ENCODE measurements around the gene TRIML2. TPM values are rescaled to one million over a fixed set of nuclear protein-coding genes. Genes with fewer than 3 reads are reported as not detected.
A peak's percentile ranks its signal among the peaks of the same experiment; 100 is the strongest.
"Not testable (repeated sequence)": the region's sequence is repeated elsewhere in the genome, so short reads cannot be mapped to it uniquely, and the experiment has no call there.

The TRIML2 gene
- polyA plus RNA-seq, 3 donors from 2014 or later = not detected

GRCh38 chr4:188076169-188076568 lies 33.2 kb downstream of the TRIML2 start:
- no peak overlapping the region for H3K4me3 Mint-ChIP-seq
- DNase-seq = no peak
- no peaks in the 10 kb centered on the region for H3K36me3 Mint-ChIP-seq
- H3K27me3 Mint-ChIP-seq (ENCODE audit: low read depth in 3 of 3) = peaks cover 0 to 4% (median 0%) of the 10 kb centered on the region in 3 donors
- H3K4me1 Mint-ChIP-seq = no peaks in the 10 kb centered on the region
- H3K9me3 Mint-ChIP-seq = peaks cover 2 to 27% (median 11%) of the 10 kb centered on the region in 6 donors
- H3K27ac Mint-ChIP-seq = no peak overlapping the region

- Mint-ChIP-seq H3K4me3 (no peak overlapping the region), H3K36me3 (no peaks in the 10 kb centered on the region), H3K4me1 (no peaks in the 10 kb centered on the region), H3K27ac (peak overlapping the region in 1 of 6 donors; percentile 3), H3K9me3 (peaks cover 9 to 25% (median 16%) of the 10 kb centered on the region in 6 donors), H3K27me3 (ENCODE audit: low read depth in 3 of 3) (peaks cover 0 to 4% (median 0%) of the 10 kb centered on the region in 3 donors)
- DNase-seq = no peak
Measured at GRCh38 chr4:188061083-188061482, 48.3 kb downstream of the TRIML2 start.

DNA sequence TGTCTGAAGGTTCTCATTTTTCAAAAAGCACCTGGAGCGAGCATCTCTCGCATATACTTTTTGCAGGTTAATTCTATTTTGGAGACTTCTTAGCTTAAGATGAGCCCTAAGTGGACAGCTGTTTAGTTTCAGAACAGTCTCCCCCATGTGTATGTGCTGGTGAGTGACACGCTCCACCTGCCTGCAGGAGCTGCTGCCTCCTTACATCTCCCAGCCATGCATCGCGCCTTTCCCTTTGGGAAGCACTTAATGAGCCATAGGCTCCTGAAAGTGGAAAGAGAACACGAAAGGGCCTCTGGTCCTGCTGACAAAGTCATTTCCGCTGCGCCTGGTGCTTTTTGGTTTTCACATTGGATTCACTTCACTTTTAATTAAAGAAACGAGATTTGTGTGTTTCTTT lies 56.1 kb downstream of the TRIML2 start:
- H3K27me3 Mint-ChIP-seq (ENCODE audit: low read depth in 3 of 3) = peaks cover 0 to 4% (median 0%) of the 10 kb centered on the region in 3 donors

GRCh38 chr4:188046657-188047056 lies 62.7 kb downstream of the TRIML2 start:
- no peaks in the 10 kb centered on the region for H3K4me1 Mint-ChIP-seq
- H3K27me3 Mint-ChIP-seq (ENCODE audit: low read depth in 3 of 3) = peaks cover 0 to 3% (median 0%) of the 10 kb centered on the region in 3 donors
- no peak for DNase-seq
- H3K4me3 Mint-ChIP-seq = no peak overlapping the region
- no peak overlapping the region for H3K27ac Mint-ChIP-seq
- H3K36me3 Mint-ChIP-seq = no peaks in the 10 kb centered on the region
- peaks cover 10 to 39% (median 25%) of the 10 kb centered on the region in 6 donors for H3K9me3 Mint-ChIP-seq

More for the DNA sequence above, 56.1 kb downstream of the TRIML2 start:
- H3K36me3 Mint-ChIP-seq = peaks cover 0 to 2% (median 0%) of the 10 kb centered on the region in 3 donors
- H3K9me3 Mint-ChIP-seq = peaks cover 4 to 50% (median 34%) of the 10 kb centered on the region in 6 donors
- no peaks in the 10 kb centered on the region for H3K4me1 Mint-ChIP-seq
- DNase-seq = no peak
- H3K4me3 Mint-ChIP-seq = no peak overlapping the region
- H3K27ac Mint-ChIP-seq = no peak overlapping the region

DNA sequence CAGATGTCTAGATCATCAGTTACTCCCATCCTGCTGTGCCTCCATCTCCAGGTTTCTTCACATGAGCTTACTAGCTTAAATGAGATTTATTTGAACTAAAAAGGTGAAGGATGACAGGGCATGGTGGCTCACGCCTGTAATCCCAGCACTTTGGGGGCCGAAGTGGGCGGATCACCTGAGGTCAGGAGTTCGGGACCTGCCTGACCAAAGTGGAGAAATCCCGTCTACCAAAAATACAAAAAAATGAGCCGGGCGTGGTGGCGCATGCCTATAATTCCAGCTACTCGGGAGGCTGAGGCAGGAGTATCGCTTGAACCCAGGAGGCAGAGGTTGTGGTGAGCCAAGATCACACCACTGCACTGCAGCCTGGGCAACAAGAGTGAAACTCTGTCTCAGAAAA lies 63.9 kb downstream of the TRIML2 start:
- H3K9me3 Mint-ChIP-seq = peaks cover 8 to 42% (median 20%) of the 10 kb centered on the region in 6 donors

DNA sequence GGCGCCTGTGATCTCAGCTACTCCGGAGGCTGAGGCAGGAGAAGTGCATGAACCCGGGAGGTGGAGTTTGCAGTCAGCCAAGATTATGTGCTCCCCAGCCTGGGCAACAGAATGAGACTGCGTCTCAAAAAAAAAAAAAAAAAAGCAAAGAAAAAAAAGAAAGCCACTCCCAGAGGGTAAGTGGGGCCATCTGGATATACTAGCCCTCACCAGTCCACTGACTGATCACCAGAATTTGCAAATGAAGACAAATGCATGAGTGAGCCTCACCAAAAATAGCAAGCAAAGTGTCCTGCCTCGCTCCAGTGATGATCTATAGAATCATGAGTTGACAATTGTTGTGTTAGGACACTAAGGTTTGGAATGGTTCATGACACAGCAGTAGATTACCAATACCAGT lies 66.2 kb downstream of the TRIML2 start:
- Mint-ChIP-seq H3K4me3 (no peak overlapping the region), H3K9me3 (peaks cover 13 to 52% (median 23%) of the 10 kb centered on the region in 6 donors), H3K36me3 (peaks cover 0 to 5% (median 4%) of the 10 kb centered on the region in 3 donors), H3K27me3 (ENCODE audit: low read depth in 3 of 3) (no peaks in the 10 kb centered on the region), H3K4me1 (no peaks in the 10 kb centered on the region), H3K27ac (no peak overlapping the region)
- no peak for DNase-seq

More for the DNA sequence above, 63.9 kb downstream of the TRIML2 start:
- H3K4me3 Mint-ChIP-seq; H3K27ac Mint-ChIP-seq; DNase-seq; H3K4me1 Mint-ChIP-seq; H3K27me3 Mint-ChIP-seq (ENCODE audit: low read depth in 3 of 3); H3K36me3 Mint-ChIP-seq: not testable (repeated sequence)

DNA sequence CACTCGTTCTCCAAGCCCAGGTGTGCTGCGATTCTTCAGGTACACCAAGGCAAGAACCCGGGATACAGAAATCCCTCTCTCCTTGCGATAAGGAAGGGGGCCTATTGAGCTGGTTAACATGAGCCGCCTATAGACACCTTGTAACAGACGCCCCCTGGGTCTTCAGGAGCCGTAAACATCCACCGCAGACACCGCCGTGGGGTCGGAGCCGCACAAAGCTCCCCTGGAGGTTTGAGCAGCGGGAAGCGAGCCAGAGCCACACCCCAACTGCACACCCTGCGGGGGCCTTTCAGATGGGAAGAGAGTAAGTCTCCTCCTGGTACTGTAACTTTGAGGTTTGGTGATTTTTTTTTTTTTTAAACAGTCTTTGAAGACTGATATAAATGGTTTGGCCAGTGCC lies 67.2 kb downstream of the TRIML2 start:
- peaks cover 13 to 48% (median 23%) of the 10 kb centered on the region in 6 donors for H3K9me3 Mint-ChIP-seq
- H3K4me1 Mint-ChIP-seq = no peaks in the 10 kb centered on the region
- H3K27ac Mint-ChIP-seq = no peak overlapping the region
- H3K27me3 Mint-ChIP-seq (ENCODE audit: low read depth in 3 of 3) = no peaks in the 10 kb centered on the region
- H3K36me3 Mint-ChIP-seq = peaks cover 0 to 5% (median 4%) of the 10 kb centered on the region in 3 donors
- DNase-seq = no peak
- no peak overlapping the region for H3K4me3 Mint-ChIP-seq

- H3K27ac Mint-ChIP-seq = no peak overlapping the region
- no peak overlapping the region for H3K4me3 Mint-ChIP-seq
- H3K36me3 Mint-ChIP-seq = peaks cover 0 to 5% (median 4%) of the 10 kb centered on the region in 3 donors
- H3K9me3 Mint-ChIP-seq = peaks cover 13 to 47% (median 23%) of the 10 kb centered on the region in 6 donors
- no peaks in the 10 kb centered on the region for H3K4me1 Mint-ChIP-seq
- DNase-seq = no peak
- H3K27me3 Mint-ChIP-seq (ENCODE audit: low read depth in 3 of 3) = no peaks in the 10 kb centered on the region
Measured at GRCh38 chr4:188041721-188042120, 67.7 kb downstream of the TRIML2 start.

Other genes with a start within 250 kb of the TRIML2 start
- gene ZFP42, start 113.8 kb downstream of the TRIML2 start, polyA plus RNA-seq = not detected
- gene TRIML1, start 29.8 kb upstream of the TRIML2 start, polyA plus RNA-seq = not detected

All from immature natural killer cell (primary cell).